HCT116 (cell line): ENCODE results near the gene METRN. TPM values are rescaled to one million over a fixed set of nuclear protein-coding genes. Genes with fewer than 3 reads are reported as not detected.

ENCODE experiments used
- ATAC-seq: fragments of 200-7000 bp; cut with Tn5 transposase; 2 replicates; pipeline ENCODE4 v1.9.1; 2020; ENCODE audit warnings: mild to moderate bottlenecking, moderate library complexity
- BruUV-seq: library from RNA; stranded (reverse); fragments of 400-500 nt; replicated peaks from 2 replicates; lab custom pipeline; 2021; lab: Mats Ljungman, UMichigan
- CTCF ChIA-PET: fragments of 300-600 bp; sonication (Branson Sonifier 250); formaldehyde crosslinking; loops from one replicate; lab custom pipeline; 2021; ENCODE audit warnings: antibody characterized with exemption; lab: Charles Lee
- POLR2A ChIA-PET: fragments of 300-600, 350-600 bp; sonication (Branson Sonifier 250); formaldehyde crosslinking; loops from one replicate; lab custom pipeline; 2021; ENCODE audit warnings: antibody characterized with exemption; lab: Charles Lee
- RAD21 ChIA-PET, 2 experiments: fragments of 300-600 bp; sonication (Branson Sonifier 250); formaldehyde crosslinking; loops; one replicate each; lab custom pipeline; 2023; ENCODE audit warnings: low total read pairs in 2 of 2; ENCODE audit not compliant: uncharacterized antibody in 2 of 2, unreplicated experiment in 2 of 2, low non-redundant PET in 1 of 2; lab: Charles Lee
- DNase-seq: peaks from one replicate; pipeline ENCODE4 v3.0.0-alpha.2; 2010; ENCODE audit warnings: low read depth, low spot score
- H2AFZ ChIP-seq: fragments of 200-600 bp; shearing (Covaris generic), sonication (generic); 2 replicates; pipeline ENCODE4 v1.6.1; 2017; ENCODE audit warnings: low read depth, mixed run types, mixed read lengths, antibody characterized with exemption, low read length; ENCODE audit not compliant: poor library complexity, severe bottlenecking
- H3K27ac ChIP-seq: 2 replicates; pipeline ENCODE4 v1.5.1; 2012; ENCODE audit warnings: low read depth, low read length
- H3K27me3 ChIP-seq: fragments of 200-600 bp; sonication (generic); 2 replicates; pipeline ENCODE4 v1.6.1; 2016; ENCODE audit warnings: mixed run types, low read length, mixed read lengths; ENCODE audit not compliant: insufficient read depth
- H3K36me3 ChIP-seq, 2 experiments: fragments of 200-500 bp in 1 of 2; fragments of 200-600 bp in 1 of 2; sonication (Bioruptor generic) in 1 of 2; sonication (generic) in 1 of 2; 2 replicates each; pipeline versions ENCODE4 v1.5.1 to v1.6.1; 2014 to 2016; ENCODE audit warnings: low read length in 2 of 2, inconsistent platforms in 1 of 2, mixed read lengths in 1 of 2, mixed run types in 1 of 2; ENCODE audit not compliant: insufficient read depth in 2 of 2, control insufficient read depth in 1 of 2
- H3K4me1 ChIP-seq, 2 experiments: fragments of 200-600 bp in 1 of 2; sonication (generic) in 1 of 2; 2 replicates each; pipeline versions ENCODE4 v1.5.1 to v1.6.1; 2012 to 2017; ENCODE audit warnings: low read length in 2 of 2, inconsistent platforms in 1 of 2, mild to moderate bottlenecking in 1 of 2, mixed read lengths in 1 of 2, mixed run types in 1 of 2, moderate library complexity in 1 of 2; ENCODE audit not compliant: insufficient read depth in 2 of 2, control insufficient read depth in 1 of 2
- H3K4me2 ChIP-seq: fragments of 200-600 bp; sonication (generic); 2 replicates; pipeline ENCODE4 v1.6.1; 2017; ENCODE audit warnings: mixed run types, low read length, mixed read lengths
- H3K4me3 ChIP-seq, 2 experiments: fragments of 200-600 bp in 1 of 2; sonication (generic) in 1 of 2; replicated peaks in 1 of 2; 2 replicates each; pipeline ENCODE4 v1.5.1; 2011 to 2016; ENCODE audit warnings: low read length in 2 of 2, control low read depth in 1 of 2, low read depth in 1 of 2, mild to moderate bottlenecking in 1 of 2, mixed read lengths in 1 of 2, mixed run types in 1 of 2
- H3K79me2 ChIP-seq: fragments of 200-600 bp; sonication (generic); 2 replicates; pipeline ENCODE4 v1.6.1; 2017; ENCODE audit warnings: mild to moderate bottlenecking, mixed run types, low read length, moderate library complexity, mixed read lengths; ENCODE audit not compliant: insufficient read depth
- H3K9ac ChIP-seq: fragments of 200-600 bp; sonication (generic); 2 replicates; pipeline ENCODE4 v1.6.1; 2016; ENCODE audit warnings: low read length, mixed read lengths
- H3K9me2 ChIP-seq: fragments of 200-600 bp; sonication (generic), shearing (Covaris generic); 2 replicates; pipeline ENCODE4 v1.6.1; 2017; ENCODE audit warnings: mixed run types, mild to moderate bottlenecking, moderate library complexity; ENCODE audit not compliant: insufficient read depth
- H3K9me3 ChIP-seq, 2 experiments: fragments of 200-500 bp in 1 of 2; fragments of 200-600 bp in 1 of 2; sonication (Bioruptor generic) in 1 of 2; sonication (generic) in 1 of 2; 2 replicates each; pipeline ENCODE4 v1.6.1; 2014 to 2017; ENCODE audit warnings: low read length in 2 of 2, mixed read lengths in 2 of 2, inconsistent platforms in 1 of 2, low read depth in 1 of 2, mild to moderate bottlenecking in 1 of 2, mixed run types in 1 of 2, moderate library complexity in 1 of 2; ENCODE audit not compliant: control insufficient read depth in 1 of 2, insufficient read depth in 1 of 2
- H4K20me1 ChIP-seq: fragments of 200-600 bp; sonication (generic), shearing (Covaris generic); 2 replicates; pipeline ENCODE4 v1.6.1; 2017; ENCODE audit warnings: mixed run types, mild to moderate bottlenecking, moderate library complexity; ENCODE audit not compliant: insufficient read depth
- CBX3 ChIP-seq: IDR thresholded peaks from 2 replicates; pipeline ENCODE4 v1.6.1; 2012; ENCODE audit warnings: low read depth
- CTCF ChIP-seq, 3 experiments: fragments of 200-600 bp in 1 of 3; sonication (generic) in 1 of 3; IDR thresholded peaks in 2 of 3; conservative IDR thresholded peaks in 1 of 3; 2 replicates each; pipeline ENCODE4 v1.5.1; 2012 to 2017; ENCODE audit warnings: low read depth in 2 of 3, low read length in 2 of 3, antibody characterized with exemption in 1 of 3, borderline replicate concordance in 1 of 3, control low read depth in 1 of 3, mild to moderate bottlenecking in 1 of 3, mixed read lengths in 1 of 3, mixed run types in 1 of 3, moderate library complexity in 1 of 3; ENCODE audit not compliant: insufficient read depth in 1 of 3
- EGR1 ChIP-seq: IDR thresholded peaks from 2 replicates; pipeline ENCODE4 v1.6.1; 2012; ENCODE audit warnings: low read depth
- JUND ChIP-seq: IDR thresholded peaks from 2 replicates; pipeline ENCODE4 v1.6.1; 2012
- POLR2A ChIP-seq: IDR thresholded peaks from 2 replicates; pipeline ENCODE4 v1.7.0; 2011; ENCODE audit warnings: borderline replicate concordance; ENCODE audit not compliant: insufficient read depth, insufficient read length; ENCODE audit errors: extremely low read depth
- POLR2AphosphoS5 ChIP-seq: IDR thresholded peaks from 2 replicates; pipeline ENCODE4 v1.6.1; 2011; ENCODE audit warnings: mild to moderate bottlenecking, low read depth, low read length, moderate library complexity
- RAD21 ChIP-seq: IDR thresholded peaks from 2 replicates; pipeline ENCODE4 v1.6.1; 2012; ENCODE audit warnings: low read depth, mild to moderate bottlenecking
- REST ChIP-seq: IDR thresholded peaks from 2 replicates; pipeline ENCODE4 v1.6.1; 2012; ENCODE audit warnings: low read depth
- SIN3A ChIP-seq: IDR thresholded peaks from 2 replicates; pipeline ENCODE4 v1.6.1; 2012; ENCODE audit warnings: low read depth
- SP1 ChIP-seq: IDR thresholded peaks from 2 replicates; pipeline ENCODE4 v1.6.1; 2012; ENCODE audit warnings: low read depth
- TCF7L2 ChIP-seq: IDR thresholded peaks from 2 replicates; pipeline ENCODE4 v1.7.0; 2011; ENCODE audit warnings: borderline replicate concordance, inconsistent platforms; ENCODE audit not compliant: insufficient read depth, insufficient read length; ENCODE audit errors: extremely low read depth
- YY1 ChIP-seq: IDR thresholded peaks from 2 replicates; pipeline ENCODE4 v1.6.1; 2011; ENCODE audit warnings: low read length, low read depth, moderate library complexity, mild to moderate bottlenecking; ENCODE audit not compliant: insufficient replicate concordance; ENCODE audit errors: extremely low read depth
- intact Hi-C: fragments of 100-400 bp; cut with micrococcal nuclease; formaldehyde crosslinking; loops from 2 replicates; pipeline ENCODE4 v1.10.0; 2022
- total RNA-seq: library from RNA; stranded (reverse); gene quantifications from one replicate; pipeline ENCODE4 v1.2.1, GENCODE V29; 2021; ENCODE audit not compliant: unreplicated experiment
- TF ChIP-seq, protein P1 (sequence below): IDR thresholded peaks from 2 replicates; pipeline ENCODE4 v1.6.1; 2011; ENCODE audit warnings: mild to moderate bottlenecking, low read length, moderate library complexity; ENCODE audit not compliant: insufficient replicate concordance; ENCODE audit errors: extremely low read depth

METRN gene
- total RNA-seq, 1 experiment from 2014 or later, result 193 TPM

GRCh38 chr16:750485-750884 is 35.6 kb downstream of the METRN start:
- intact Hi-C loops, result no loop called here
- Histone ChIP-seq H4K20me1 (no peaks in the 10 kb centered on the region), H2AFZ (no peak overlapping the region), H3K9me2 (no peaks in the 10 kb centered on the region), H3K4me1 (peaks cover 5 to 20% of the 10 kb centered on the region in 2 experiments), H3K79me2 (no peaks in the 10 kb centered on the region), H3K36me3 (no peaks in the 10 kb centered on the region), H3K27ac (no peak overlapping the region), H3K4me3 (no peak overlapping the region), H3K4me2 (no peak overlapping the region), H3K27me3 (no peaks in the 10 kb centered on the region), H3K9ac (no peak overlapping the region), H3K9me3 (no peaks in the 10 kb centered on the region)
- POLR2A ChIA-PET, result interaction anchor here (1.1 kb wide), 1 partner anchor 10 kb away, joined by 6 read pairs; the partner anchor contains the start of gene MSLN
- CTCF ChIA-PET, result interaction anchor here (1.3 to 1.5 kb wide), 2 partner anchors 10 to 30 kb away, joined by 7 to 8 read pairs; partner anchors contain the start of gene CIAO3
- TF ChIP-seq CTCF (IDR thresholded peaks at IDR 0.05 in 2 of 3, conservative IDR thresholded peaks at IDR 0.05 in 1 of 3; ENCODE audit: borderline replicate concordance in 1 of 3, insufficient read depth in 1 of 3, low read depth in 2 of 3, low read length in 2 of 3) (no peak), JUND (no peak), EGR1 (no peak), REST (no peak), TCF7L2 (no peak), POLR2A (no peak), SP1 (no peak), RAD21 (no peak), CBX3 (no peak), POLR2AphosphoS5 (no peak), SIN3A (no peak), YY1 (no peak)
- TF ChIP-seq, protein P1, sequence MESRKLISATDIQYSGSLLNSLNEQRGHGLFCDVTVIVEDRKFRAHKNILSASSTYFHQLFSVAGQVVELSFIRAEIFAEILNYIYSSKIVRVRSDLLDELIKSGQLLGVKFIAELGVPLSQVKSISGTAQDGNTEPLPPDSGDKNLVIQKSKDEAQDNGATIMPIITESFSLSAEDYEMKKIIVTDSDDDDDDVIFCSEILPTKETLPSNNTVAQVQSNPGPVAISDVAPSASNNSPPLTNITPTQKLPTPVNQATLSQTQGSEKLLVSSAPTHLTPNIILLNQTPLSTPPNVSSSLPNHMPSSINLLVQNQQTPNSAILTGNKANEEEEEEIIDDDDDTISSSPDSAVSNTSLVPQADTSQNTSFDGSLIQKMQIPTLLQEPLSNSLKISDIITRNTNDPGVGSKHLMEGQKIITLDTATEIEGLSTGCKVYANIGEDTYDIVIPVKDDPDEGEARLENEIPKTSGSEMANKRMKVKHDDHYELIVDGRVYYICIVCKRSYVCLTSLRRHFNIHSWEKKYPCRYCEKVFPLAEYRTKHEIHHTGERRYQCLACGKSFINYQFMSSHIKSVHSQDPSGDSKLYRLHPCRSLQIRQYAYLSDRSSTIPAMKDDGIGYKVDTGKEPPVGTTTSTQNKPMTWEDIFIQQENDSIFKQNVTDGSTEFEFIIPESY, result no peak
- DNase-seq, result no peak
- ATAC-seq, result no peak
- RAD21 ChIA-PET, result no interaction called here
- BruUV-seq, result no TSS peak
